Stimulated activated CD8-positive, alpha-beta memory T cell treated with anti-CD3 and anti-CD28 coated beads, Interleukin-2, amount 100 ng/mL, for 1 hour (primary cell): ENCODE results near the gene SPTLC1.
"Not testable (repeated sequence)": the region's sequence is repeated elsewhere in the genome, so short reads cannot be mapped to it uniquely, and the experiment has no call there.

Source experiments
- DNase-seq, 2 donors: peaks; one replicate each; pipeline ENCODE4 v3.0.0-alpha.2; 2020; ENCODE audit warnings: low read depth in 2 of 2

SPTLC1 gene

DNA sequence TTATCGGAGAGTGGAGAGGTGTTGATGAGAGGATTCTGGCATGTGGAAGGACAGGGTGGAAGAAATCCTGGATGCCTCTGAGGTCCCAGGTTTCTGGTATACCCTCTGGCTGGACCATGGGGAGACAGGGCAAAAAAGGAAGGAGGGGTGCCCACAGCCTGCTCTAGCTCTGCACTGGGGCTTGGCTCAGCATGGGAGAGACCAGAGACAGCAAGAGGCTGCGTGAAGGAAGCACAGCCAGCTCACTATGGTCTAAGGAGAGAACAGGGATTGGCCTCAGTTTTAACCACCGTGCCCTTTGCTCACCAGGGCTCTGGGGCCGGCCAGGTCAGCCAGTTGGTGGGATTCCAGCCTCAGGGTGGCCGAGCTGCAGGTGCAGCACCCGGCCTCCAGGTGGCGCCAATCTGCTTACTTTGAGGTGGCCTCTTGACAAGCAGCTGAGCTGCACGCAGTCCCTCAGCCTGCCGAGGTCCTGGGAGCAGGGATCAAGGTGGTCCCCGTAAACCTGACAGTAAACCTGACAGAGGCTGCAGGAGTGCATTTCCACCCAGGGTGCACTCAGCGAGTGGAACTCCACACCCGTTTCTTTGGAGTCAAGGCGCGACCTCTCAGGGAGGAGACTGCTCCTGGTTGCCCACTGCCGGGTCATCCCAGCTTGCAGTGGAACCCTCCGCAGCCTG is 25.0 kb upstream of the SPTLC1 start:
- DNase-seq = peak; percentile 42 to 48

DNA sequence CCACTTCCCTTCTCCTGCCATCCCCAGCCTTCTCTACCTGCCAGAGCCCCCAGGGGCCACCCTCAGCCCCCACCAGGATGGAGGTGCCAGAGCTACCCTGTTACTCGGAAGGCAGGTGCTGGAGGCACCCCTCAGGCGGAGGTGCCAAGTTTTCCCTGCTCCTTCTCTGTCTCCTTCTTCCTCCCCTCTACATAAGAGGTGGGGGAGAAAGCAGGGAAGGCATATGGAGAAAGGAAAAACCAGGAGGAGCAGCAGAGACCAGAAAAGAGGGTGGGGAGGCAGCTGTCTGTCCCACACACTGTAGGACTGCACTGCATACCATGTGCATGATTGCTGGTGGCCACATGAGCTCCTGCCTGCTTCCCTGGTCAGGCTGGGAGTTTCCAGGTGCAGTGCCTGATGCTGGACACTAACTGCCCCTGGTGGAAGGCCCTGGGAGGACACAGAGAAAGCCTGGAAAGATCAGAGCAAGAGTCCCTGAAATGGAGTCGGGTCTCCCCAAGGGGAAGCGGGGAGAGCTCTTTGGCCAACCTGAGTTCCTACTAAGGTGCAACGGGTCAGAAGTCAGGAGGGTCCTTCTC is 23.8 kb upstream of the SPTLC1 start:
- DNase-seq = not testable (repeated sequence)

DNA sequence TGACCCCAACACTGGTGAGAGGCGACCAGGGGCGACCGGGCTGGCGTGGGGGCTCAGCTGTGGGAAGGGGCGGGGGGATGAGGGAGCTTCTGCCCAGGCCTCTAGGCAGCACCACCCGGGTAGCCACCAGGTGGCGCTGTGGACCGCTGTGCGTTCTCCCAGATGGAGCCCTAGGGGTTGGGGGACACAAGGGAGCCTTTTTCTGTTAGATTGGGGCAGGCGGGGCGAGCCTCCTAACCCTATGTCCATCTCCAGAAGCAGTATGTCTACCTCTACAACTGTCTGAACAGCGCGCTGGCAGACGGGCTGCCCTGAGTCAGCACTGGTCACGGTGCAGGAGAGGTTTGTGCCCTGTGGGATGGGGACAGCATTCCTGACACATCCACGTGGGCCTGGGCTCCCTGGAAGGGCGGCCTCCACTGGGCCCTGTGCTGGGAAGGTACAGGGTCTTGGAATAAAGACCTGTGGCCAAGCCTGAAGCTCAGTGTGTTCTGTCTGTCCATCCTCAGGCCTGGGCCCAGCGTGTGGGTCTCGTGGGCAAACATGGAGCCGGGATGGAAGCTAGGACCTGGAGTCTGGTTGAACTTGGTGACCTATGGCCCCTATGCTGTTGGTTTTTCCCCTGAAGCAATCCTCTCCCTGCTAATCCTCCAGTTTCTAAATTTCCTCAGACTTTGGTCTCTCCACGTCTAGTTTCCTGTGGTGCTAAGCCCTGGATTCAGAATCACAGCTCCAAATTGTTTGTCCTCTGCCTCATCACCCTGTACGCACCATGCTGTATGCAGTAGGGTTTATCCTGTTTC is 23.1 kb upstream of the SPTLC1 start:
- peak; percentile 41 to 57 for DNase-seq

DNA sequence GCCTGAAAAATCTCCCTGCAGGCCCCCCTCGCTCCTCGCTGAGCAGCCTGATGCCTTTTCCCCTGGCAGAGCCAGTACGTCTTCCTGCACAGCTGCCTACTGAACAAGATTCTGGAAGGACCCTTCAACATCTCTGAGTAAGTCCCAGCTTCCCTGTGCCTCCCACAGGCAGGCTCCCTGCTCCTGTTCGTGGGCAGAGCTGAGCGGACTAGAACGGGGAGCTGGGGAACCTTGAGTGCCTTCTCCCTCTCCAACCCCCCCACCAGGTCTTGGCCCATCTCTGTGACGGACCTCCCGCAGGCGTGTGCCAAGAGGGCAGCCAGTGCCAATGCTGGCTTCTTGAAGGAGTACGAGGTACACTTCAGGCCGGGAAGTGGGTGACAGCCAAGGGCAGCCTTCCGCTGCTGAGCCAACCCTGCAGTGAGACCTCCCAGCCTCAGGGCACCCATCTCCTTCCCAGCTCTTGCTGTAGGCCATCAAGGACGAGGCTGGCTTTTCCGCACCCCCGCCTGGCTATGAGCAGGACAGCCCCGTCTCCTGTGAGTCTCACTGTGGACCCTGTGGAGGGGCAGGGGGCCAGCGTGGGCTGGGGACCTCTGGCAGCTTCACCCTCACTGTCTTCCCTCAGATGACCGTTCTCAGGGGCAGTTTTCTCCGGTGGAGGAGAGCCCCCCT is 21.1 kb upstream of the SPTLC1 start:
- DNase-seq = no peak

DNA sequence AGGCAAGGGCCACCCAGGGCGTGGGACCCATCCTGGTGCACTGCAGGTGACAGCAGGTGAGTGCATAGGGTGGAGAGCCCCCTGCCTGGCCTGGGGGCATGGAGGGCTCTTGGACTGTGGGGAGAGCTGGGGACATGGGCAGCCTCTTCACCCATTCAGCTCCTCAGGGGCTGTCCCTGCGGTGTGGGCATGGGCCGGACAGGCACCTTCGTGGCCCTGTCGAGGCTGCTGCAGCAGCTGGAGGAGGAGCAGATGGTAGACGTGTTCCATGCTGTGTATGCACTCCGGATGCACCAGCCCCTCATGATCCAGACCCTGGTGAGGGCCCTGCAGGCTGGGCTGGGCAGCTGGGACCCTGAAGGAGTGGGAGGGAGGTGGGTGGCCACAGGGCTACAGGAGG is 20.4 kb upstream of the SPTLC1 start:
- DNase-seq = no peak

DNA sequence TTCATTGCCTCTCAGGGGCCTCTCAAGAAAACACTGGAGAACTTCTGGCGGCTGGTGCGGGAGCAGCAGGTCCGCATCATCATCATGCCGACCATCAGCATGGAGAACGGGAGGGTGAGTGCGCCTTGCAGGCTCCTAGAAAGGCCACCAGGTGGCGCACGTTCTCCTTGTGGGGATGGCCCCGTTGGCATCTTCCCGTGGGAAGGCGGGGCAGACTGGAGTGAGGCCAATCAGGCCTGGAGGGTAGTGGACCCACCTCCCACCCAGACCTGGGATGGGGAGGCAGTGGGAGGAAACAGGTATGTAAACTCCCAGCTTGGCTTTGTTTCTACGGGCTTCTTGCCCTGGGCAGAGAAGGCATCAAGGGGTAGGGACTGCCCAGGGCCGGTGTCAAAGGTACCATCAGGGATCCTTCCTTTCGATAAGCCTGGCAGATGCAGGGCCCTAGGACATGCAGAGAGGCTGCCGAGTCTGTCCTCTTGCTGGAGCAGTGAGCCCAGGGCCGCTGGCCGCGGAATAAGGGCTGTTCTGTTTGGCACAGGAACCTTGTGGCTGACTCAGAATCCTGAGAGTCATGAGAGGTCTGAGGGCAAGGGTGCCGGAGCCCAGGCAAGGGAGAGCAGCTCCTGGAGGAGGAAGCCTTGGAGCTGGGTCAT is 18.9 kb upstream of the SPTLC1 start:
- peak; percentile 45 to 49 for DNase-seq

DNA sequence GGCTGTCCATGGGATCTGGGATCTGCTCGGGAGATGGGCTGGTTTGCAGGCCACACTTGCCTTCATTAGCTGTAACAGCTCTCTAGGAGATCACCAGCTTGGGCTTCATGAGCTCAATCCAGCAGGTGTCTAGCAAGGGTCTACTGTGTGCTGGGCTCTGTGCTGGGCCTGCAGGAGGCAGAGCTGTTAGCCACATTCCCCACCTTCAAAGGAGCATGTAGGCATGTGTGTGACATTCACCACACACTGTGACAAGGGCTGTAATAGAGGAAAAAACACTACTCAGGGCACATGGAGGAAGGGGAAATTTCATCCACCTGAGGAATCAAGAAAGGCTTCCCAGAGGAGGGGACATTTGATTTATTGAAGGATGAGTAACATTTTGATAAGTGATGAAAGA is 17.7 kb upstream of the SPTLC1 start:
- not testable (repeated sequence) for DNase-seq

DNA sequence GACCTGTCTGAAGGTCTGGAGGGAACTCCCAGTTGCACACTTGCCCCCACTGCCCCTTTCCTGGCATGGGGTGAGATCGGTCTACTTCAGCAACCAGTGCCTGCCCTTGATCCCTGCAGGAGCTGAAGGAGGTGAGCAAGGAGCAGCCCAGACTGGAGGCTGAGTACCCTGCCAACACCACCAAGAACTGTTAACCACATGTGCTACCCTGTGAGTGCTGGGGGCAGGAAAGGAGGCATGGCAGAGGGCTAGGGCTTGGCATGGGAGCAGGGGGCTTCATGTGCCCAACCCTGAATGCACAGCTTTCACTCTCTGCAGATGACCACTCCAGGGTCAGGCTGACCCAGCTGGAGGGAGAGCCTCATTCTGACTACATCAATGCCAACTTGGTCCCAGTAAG is 17.3 kb upstream of the SPTLC1 start:
- DNase-seq = no peak

DNA sequence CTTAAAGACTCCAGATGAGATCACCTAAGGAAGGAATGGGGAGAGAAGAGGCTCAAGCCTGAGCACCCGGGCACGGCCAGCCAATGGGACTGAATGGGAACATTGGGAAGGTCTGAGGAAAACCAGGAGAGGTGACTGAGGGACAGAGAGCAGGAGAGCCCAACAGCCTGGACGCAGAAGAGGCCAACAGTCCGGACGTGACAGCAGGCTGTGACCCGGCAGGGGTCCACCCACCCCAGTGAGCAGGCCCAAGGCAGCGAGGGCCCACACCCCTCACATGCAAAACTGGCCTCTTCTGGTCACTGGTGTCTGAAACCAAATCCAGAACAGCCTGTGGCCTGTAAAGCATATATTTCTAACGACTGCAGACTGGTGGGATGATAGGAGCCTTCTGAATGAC is 7.6 kb upstream of the SPTLC1 start:
- no peak for DNase-seq

DNA sequence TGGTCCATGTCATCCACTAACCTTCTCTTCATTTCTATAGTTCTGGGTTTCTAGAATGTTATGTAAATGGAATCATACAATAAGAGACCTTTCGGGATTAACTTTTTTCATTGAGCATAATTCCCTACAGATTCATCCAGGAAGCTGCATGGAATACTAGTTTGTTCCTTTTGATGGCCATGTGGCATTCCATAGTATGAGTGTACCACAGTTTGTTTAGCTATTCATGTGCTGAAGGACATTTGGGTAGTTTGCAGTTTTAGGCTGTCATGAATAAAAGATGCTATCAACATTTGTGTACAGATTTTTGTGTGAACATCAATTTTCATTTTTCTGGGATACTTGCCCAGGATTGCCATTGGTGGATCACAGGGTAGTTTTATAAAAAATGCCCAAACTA is 6.8 kb upstream of the SPTLC1 start:
- DNase-seq = no peak

DNA sequence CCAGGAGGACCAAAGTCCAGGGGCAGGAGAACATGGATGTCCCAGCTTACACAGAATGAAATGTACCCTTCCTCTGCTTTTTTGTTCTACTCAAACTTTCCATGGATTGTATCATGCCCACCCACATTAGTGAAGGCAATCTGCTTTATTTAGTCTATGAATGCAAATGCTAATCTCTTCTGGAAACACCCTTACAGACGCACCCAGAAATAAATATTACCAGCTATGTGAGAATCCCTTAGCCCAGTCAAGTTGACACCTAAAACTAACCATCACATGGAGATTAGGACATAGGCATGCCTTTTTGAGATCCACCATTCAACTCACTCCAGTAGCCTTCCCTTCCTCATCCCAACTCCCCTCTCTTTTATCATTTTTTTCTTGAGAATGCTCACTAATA is 6.1 kb upstream of the SPTLC1 start:
- DNase-seq = no peak

DNA sequence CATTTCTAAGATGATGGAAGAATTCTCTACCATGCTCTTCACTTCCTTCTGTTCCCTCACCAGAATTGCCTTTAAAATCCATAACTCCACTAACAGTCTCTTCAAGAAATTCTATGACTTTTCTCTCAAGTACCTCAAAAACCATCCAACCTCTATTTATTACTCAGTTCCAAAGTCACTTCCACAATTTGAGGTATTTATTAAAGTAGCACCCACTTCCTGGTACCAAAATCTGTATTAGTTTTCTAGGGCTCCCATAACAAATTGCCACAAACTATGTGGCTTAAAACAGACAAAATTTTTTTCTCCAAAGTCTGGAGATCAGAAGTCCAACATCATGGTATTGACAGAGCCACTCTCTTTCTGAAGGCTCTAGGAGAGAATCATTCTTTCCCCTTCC is 4.9 kb upstream of the SPTLC1 start:
- DNase-seq = no peak

DNA sequence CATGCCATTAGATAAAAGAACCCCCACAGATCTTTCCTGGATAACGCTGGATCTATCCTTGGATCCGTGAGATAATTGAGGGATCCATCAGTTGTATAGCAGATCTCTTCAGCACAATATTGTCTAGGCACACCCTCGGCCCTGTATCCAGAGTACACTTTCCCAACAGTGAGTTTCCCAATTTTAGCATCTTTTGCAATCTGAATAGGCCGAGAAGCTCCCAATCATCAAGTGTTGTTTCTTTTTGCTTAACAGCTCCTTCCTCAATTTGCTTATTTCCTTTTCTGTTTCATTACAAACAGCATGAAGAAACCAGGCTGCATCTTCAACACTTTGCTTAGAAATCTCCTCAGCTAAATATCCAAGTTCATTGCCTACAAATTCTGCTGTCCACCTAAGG is 4.4 kb upstream of the SPTLC1 start:
- no peak for DNase-seq

DNA sequence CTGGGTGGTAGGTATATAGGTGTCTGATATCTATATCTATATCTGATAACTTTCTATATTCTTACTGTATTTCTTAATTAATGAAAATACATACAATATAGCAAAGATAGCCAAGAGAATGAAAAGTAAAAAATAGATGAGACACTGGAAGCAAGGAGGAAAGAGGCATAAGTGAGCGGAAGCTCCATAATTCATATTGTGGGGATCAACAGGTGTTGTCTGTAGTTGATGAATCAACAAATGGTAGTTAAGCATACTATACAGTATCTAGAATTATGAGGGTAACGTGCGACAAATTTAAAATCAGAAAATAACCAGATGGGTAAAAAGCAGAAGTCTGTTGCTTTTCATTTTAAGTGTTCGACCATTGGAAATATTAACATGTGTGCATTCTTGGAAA is 7.1 kb downstream of the SPTLC1 start:
- no peak for DNase-seq

DNA sequence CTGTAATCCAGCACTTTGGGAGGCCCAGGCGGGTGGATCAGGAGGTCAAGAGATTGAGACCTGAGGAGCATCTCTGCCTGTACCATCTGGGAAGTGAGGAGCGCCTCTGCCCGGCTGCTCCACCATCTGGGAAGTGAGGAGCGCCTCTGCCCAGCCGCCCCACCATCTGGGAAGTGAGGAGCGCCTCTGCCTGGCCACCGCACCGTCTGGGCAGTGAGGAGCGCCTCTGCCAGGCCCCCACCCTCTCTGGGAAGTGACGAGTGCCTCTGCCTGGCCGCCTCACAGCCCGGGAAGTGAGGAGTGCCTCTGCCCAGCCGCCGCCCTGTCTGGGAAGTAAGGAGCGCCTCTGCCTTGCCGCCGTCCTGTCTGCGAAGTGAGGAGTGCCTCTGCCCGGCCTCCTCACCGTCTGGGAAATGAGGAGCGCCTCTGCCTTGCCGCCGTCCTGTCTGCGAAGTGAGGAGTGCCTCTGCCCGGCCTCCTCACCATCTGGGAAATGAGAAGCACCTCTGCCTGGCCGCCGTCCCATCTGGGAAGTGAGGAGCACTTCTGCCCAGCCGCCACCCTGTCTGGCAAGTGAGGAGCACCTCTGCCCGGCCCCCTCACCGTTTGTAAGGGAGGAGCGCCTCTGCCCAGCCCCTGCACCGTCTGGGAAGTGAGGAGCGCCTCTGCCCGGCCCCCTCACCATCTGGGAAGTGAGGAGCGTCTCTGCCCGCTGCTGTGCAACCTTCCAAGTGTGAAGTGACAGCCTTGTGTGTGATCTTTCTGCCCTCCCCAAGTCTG is 9.6 kb downstream of the SPTLC1 start:
- DNase-seq = not testable (repeated sequence)

DNA sequence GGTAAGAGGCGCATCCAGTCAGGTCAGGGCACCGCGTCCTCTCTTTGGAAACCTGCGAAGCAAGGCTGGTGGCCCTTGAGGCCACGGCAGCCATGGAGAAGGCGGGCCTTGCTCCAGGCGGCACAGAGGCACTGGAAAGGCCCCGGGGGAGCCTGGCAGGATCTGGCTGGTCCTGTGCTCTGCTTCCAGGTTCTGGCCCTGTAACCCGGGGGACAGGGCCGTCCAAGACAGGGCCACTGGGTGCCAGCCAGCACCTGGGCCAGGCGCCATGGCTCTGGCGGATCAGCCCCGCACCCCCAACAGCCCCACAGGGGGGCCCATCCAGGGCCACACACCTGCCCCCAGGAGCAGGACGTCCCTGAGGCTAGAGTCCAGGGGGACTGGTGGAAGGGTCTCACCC is 11.6 kb downstream of the SPTLC1 start:
- DNase-seq = not testable (repeated sequence)

DNA sequence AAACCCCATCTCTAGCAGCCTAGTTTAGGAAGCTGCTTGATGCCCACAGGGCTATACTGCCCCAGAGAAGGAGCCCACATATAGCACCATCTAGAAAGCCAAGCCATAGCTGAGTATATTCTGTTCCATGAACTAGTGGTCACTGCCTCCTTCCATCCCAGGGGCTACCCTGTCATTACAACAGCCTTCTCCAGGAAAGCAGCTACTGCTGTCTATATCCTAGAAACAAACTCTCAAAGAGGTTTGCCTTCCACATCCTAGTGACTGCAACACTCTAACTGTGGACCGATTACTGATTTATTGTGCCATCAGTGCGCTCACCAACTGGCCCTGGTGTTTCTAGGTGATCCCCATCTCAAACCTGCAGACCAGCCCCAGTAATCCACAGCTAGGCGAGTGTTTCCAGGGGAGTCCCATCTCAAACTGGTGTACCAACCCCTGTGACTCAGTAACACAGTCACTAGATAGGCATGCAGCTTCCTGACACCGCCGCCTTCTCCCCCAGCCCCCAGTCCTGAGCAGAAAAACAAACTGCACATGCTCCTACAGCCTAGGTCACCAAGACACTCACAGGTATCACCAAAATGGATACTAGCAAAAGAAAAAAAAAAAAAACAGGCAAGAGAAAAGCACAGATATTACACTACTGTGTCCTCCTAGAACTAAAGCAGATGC is 14.8 kb downstream of the SPTLC1 start:
- DNase-seq = no peak

DNA sequence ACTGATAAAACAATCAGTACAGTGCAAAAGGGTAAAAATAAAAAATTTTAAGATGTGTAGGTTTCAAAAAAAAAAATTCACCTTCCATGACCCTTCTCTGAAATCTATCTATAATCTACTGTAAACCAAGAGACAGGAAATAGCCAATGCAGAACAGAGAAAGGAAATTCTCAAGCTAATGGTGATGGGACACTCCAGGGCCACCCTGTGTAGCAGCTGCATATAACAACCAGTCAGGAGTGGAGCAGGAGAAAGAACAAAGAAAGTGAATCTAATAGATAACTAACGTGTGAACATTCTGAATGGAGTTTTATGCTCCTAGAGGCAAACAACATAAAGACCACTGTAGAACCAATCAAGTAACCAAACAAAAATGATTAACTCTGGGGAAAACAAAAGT is 16.6 kb downstream of the SPTLC1 start:
- no peak for DNase-seq

DNA sequence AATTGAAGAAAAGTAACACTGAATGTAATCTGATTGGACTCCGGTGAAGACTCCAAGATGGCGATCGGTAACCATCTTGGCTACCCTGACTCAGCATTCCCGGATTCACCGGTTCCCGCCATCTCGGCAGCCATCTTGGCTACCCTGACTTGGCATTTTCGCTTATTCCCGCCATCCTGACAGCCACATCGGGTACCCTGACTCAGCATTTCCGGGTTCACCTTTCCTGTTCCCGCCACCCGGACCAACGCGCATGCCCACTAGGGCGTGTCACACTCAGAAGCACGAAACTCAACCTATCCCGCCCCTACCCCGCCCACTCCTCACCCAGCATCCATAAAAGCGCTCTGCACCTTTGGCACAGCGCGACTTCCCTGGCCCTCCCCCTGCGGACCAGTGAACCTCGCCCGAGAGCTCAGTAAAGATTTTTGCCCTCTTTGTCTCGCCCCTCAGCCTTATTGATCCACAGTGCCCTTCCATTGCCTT is 17.2 kb downstream of the SPTLC1 start:
- peak in 1 of 2 donors; percentile 28 for DNase-seq

DNA sequence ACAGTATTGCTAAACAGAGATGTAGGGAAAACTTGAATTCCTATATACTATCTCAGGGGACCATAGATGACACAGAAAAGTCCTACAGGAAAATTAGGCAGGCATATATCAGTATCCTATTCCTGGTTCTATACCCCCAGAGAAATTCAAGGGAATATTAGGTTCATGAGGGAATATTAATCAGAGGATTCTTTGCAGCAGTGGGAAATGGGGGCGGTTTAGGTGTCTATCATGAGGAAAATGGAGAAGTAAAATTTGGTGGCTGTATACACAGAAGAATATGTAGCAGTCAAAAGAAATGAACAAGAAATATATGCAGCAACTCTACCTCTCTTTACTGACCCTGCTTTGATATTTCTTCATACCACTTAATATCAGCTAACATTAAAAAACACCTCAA is 20.0 kb downstream of the SPTLC1 start:
- DNase-seq = no peak
